CD4-positive, alpha-beta T cell treated with Interleukin-6 at 100 ng/mL for 8 hours (primary cell): Measurements from ENCODE around the gene MT1H.
"Not testable (repeated sequence)": the region's sequence is repeated elsewhere in the genome, so short reads cannot be mapped to it uniquely, and the experiment has no call there.

Experiments
- DNase-seq: peaks from one replicate; pipeline ENCODE4 v3.0.0-alpha.2; 2020; ENCODE audit warnings: mixed read lengths, low spot score

The MT1H gene

GRCh38 chr16:56669005-56669839 is at the start of gene MT1H:
TSS of gene MT1H (plus strand) at chr16:56669814. CDS start at chr16:56669885, 71 bp downstream.
- no peak for DNase-seq

GRCh38 chr16:56620339-56620897 is 49.2 kb upstream of the MT1H start:
- DNase-seq, result no peak

- not testable (repeated sequence) for DNase-seq
Observed at GRCh38 chr16:56621665-56622445, 47.8 kb upstream of the MT1H start.

GRCh38 chr16:56623184-56623583 is 46.4 kb upstream of the MT1H start:
- DNase-seq, result not testable (repeated sequence)

DNA sequence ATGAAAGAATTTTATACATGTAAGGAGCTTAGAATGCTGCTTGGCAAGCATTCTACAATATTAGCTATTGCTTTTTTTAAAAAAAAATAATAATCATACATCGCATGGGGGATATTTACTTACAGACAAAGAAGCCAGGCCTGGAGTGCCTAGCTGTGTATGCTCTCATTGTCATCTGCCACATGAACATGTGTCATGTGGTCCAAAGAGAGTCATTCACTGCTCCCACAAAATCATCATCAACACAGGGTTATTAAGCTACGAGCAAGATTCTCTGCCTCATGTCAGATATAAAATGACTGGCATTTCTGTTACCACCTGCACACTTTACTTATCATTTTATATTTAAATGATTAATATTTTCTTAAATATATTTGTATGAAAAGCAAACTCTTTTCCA is 46.0 kb upstream of the MT1H start:
- DNase-seq, result no peak

GRCh38 chr16:56625140-56625942 is 44.3 kb upstream of the MT1H start, which contains the start of gene MT1E:
TSS of gene MT1E (plus strand) at chr16:56625781. CDS start at chr16:56625852, 71 bp downstream.
- no peak for DNase-seq

- no peak for DNase-seq
Observed at GRCh38 chr16:56625943-56626654, 43.5 kb upstream of the MT1H start.

GRCh38 chr16:56626685-56627084 is 42.9 kb upstream of the MT1H start:
- DNase-seq, result no peak

DNA sequence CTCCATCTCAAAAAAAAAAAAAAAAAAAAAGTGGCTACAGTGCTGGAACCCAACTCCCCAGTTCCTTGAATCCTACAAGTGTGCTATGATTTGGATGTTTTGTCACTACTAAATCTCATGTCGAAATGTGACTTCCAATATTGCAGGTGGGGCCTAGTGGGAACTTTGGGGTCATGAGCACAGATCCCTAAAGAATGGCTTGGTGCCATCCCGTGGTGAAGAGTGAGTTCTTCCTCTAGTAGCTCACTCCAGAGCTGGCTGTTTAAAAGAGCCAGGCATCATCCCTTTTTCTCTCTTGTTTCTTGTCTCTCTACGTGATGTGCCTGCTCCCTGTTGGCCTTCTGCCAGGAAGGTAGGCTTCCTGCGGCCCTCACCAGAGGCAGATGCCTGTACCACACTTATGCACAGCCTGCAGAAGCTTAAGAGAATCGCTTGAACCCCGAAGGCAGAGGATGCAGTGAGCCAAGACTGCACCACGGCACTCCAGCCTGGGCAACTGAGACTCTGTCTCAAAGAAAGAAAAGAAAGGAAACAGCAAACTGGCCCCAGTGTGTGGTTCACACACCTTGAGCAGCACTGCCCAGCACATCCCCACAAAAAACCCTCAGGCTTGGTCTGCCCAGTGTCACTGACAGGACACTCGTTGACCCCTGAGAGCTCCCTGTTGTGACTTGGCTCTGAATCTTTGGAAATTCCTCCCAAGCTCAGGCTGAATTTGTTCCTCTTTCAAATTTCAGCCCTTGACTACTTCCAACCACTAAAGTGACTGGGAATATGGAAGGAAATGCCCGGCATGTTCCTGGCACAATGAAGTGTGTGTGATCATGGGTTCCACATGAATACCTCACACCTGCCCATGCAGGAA is 40.9 kb upstream of the MT1H start:
- DNase-seq, result no peak

DNA sequence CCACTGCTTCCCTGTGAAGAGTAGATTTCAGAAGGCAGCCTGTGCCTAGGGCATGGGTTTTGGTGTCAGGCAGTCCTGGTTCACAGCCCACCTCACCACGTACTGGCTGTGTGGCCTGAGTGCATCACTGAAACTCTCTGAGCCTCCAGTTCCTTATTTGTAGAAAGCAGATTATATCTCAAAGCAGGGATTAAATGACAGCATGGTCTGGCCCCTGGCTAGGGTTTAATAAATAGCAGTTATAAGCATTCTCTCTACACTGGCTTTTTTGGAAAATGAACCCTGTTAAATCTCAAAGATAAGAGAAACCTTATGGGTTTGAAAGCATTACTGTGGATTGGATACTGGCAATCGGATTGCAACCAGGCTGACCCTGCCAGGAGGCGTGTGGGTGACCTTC is 40.1 kb upstream of the MT1H start:
- no peak for DNase-seq

- no peak for DNase-seq
Observed at GRCh38 chr16:56630134-56630533, 39.5 kb upstream of the MT1H start.

DNA sequence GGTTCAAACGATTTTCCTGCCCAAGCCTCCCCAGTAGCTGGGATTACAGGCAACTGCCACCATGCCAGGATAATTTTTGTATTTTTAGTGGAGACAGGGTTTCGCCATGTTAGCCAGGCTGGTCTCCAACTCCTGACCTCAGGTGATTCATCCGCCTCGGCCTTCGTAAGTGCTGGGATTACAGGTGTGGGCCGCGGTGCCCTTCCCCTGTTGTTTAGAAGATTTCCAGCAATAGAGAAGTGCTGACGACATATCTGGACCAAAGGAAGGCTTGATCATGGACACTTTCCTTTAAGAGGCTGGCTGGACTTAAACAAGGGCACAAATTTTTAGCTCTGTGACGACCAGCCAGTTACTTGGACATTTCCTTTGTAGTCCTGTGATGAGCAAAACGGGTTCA is 38.4 kb upstream of the MT1H start:
- no peak for DNase-seq

GRCh38 chr16:56631832-56632155 is 37.8 kb upstream of the MT1H start:
- no peak for DNase-seq

DNA sequence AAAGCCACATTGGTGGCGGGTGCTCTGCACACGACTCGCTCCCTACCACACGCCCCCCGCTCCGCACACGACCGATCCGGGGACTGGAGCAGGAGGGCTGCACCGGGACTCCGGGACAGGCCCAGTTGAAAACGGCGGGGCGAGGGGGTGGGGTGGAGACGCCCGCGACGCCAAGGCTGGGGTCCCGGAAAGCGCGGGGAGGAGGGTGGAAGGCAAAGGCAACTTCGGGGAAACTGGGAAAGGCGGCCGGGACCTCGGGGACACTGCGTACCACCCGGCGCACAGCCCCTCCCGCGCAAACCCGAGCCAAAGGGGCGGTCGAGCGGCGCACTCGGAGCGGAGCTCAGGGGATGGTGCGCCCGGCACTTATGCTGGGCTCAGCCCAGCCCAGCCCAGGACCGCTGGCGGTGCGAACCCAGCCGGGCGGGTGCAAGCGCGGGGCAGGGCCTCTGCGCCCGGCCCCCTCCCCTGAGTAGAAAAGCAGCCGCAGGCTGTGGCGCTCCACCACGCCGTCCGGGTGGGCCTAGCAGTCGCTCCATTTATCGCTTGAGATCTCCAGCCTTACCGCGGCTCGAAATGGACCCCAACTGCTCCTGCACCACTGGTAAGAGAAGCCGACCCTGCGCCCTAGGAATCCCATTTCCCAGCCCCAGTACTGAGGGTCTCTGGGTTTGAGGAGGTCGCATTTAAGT is 37.3 kb upstream of the MT1H start, which contains the start of gene MT1M:
TSS of gene MT1M (plus strand) at position 504 of the 692 bp plus-strand sequence. CDS start at position 577, 73 bp downstream.
- no peak for DNase-seq

DNA sequence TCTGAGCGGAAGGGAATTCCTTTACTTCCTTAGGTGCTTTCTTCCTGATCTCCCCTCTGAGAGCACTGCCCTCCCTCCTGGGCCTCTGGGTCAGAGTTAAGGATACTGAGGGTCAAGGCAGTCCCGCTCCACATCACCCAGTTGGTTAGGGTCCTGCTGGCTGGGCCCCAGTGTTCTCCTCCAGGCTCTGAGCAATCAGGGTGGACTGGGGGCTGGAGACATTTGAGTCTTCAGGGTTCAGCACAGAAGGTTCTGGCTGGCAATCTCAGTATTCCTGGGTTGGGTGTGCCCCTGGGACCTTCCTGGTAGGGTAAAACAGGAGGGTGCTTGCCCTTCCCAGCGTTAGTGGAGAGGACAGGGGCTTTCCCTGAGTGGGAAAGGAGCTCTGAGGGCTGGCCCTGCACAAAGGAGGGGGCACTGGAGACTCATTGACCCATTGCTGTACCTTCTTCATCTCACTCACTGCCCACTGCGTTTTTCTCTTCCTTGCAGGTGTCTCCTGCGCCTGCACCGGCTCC is 36.7 kb upstream of the MT1H start:
- no peak for DNase-seq

DNA sequence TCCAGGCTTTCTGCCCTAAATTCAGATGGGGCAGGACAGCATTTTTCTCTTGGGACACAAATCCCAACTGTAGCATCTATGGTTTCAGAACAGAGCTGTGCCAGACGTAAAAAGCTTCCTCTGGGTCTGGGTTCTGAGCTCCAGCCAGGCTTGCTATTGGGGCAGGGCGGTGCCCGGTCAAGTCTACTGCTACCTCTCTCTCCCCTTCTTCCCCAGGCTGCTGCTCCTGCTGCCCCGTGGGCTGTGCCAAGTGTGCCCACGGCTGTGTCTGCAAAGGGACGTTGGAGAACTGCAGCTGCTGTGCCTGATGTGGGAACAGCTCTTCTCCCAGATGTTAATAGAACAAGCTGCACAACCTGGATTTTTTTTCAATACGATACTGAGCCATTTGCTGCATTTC is 36.1 kb upstream of the MT1H start:
- no peak for DNase-seq

GRCh38 chr16:56634715-56635440 is 34.7 kb upstream of the MT1H start:
- DNase-seq, result no peak

DNA sequence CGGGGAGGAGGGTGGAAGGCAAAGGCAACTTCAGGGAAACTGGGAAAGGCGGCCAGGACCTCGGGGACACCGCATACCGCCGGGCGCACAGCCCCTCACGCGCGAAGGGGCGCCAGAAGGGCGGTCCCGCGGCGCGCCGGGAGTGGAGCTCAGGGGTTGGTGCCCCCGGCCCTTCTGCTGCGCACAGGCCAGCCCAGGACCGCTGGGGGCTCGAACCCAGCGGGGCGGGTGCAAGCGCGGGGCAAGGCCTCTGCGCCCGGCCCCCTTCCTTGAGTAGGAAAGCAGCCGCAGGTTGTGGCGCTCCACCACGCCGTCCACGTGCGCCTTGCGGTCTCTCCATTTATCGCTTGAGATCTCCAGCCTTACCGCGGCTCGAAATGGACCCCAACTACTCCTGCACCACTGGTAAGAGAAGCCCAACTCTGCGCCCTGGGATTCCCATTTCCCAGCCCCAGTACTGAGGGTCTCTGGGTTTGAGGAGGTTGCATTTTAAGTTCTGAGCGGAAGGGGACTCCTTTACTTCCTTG is 34.1 kb upstream of the MT1H start:
- no peak for DNase-seq
